HL-60/S4 treated with phorbol 12-myristate 13-acetate at 8.2 ng/mL for 4 days and 3 days (cell line): ENCODE results near the gene FAM151A.
"Not testable (repeated sequence)": the region's sequence is repeated elsewhere in the genome, so short reads cannot be mapped to it uniquely, and the experiment has no call there.

Experiments
- in situ Hi-C: fragments of 300-500 bp; cut with MboI; formaldehyde crosslinking; loops from 2 replicates; pipeline ENCODE4 v1.15.0; 2022; ENCODE audit warnings: low sequenced_read_pairs

Gene FAM151A

GRCh38 chr1:54636461-54637446 lies 13.4 kb upstream of the FAM151A start:
- in situ Hi-C loops = not testable (repeated sequence)

GRCh38 chr1:54635804-54636203 lies 12.5 kb upstream of the FAM151A start:
- in situ Hi-C loops = not testable (repeated sequence)

DNA sequence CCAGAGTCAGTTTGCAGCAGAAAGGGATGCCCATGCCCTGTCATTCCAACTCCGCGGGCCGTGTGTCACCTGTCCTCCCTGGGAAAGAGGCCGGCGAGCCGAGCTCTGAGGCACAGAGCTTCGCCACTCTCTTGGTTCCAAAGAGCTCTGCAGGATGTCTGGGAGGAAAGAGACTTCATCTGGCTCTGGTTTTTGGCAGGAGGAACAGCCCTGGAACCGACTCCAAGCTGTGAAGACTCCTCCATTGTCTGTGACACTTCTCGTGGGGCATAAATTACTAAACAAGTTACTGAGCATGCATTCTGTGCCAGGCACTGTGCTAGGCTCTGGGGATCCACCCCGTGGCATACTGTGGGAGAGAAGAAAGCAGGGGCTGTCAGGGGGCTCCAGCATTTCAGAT lies 3.9 kb upstream of the FAM151A start:
- in situ Hi-C loops = no loop called here

GRCh38 chr1:54624466-54625464 lies 1.4 kb upstream of the FAM151A start:
- in situ Hi-C loops = no loop called here

DNA sequence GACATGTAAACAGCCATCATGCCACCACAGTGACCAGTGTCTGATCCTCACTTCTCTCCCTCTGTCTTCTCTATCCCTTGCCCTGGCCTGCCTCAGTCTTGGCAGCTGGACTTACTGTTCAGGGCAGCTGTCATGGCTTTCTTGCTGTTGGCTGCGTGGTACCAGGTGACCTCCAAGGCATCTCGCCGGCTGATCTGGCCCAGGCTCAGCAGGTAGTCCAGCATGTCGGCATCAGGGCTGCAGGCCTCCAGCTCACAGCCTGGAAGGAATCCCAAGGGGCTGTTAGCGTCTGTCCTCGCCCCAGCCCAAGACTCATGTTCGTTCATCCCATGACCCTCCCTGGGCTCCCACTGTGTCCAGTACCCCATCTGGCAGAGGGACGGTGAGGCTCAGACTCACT lies 3.6 kb downstream of the FAM151A start:
- in situ Hi-C loops = no loop called here

DNA sequence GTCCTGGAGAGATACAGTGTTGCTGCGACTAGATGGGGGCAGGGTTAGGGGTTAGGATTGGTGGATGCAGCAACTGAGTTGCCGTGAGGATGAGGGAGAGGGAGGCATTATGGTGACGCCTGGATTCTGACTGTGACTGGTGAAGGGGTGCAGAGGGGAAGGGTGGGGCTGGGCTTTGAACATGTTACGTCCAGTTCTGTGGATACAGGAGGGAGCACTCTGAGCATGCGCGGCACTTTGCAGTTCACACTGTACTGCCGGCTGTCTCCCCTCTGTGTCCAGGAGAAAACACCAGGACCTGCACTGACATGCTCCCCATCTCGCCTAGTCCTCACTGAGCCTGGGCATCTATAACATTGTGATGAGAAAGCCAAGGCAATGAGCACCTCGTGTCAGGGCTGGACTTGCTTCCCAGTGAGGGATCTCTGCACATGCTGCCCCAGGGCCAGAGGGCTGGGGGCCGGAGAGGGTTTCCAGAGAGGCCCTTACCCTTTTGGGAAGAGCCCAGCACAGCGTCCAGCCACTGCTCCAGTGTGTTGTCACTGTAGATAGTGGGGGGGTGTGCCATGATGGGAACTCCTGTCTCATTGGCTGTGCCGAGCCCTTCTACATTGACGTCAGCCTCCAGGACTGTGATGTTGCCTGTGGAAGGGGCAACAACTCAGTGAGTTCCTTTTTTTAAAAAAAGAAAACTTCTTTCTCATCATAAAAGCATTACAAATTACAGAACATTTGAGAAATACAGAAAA lies 7.6 kb downstream of the FAM151A start:
- in situ Hi-C loops = no loop called here

- in situ Hi-C loops = no loop called here
Measured at GRCh38 chr1:54614563-54614962, 8.8 kb downstream of the FAM151A start.

GRCh38 chr1:54614024-54614423 lies 9.3 kb downstream of the FAM151A start:
- in situ Hi-C loops = no loop called here

DNA sequence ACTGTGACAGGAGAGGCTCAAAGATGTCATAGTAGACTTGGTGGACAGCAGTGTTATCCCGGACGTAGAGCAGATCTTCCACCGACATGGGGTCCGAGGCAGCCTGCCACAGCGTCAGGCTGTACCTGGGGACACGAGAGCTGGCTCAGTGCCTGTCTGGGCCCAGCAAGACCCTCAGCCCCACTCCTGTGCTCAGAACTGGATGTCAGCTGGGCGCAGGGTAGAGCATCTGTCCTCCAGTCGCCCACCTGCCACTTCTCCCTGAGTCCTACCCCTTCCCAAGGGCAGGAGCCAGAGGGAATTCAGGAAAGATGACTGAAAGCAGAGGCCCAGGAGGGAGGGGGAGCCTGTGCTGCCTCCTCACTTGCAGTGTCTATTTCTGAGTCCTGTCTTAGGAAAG lies 11.7 kb downstream of the FAM151A start:
- in situ Hi-C loops = no loop called here

GRCh38 chr1:54610601-54611580 lies 12.4 kb downstream of the FAM151A start:
- in situ Hi-C loops = no loop called here

DNA sequence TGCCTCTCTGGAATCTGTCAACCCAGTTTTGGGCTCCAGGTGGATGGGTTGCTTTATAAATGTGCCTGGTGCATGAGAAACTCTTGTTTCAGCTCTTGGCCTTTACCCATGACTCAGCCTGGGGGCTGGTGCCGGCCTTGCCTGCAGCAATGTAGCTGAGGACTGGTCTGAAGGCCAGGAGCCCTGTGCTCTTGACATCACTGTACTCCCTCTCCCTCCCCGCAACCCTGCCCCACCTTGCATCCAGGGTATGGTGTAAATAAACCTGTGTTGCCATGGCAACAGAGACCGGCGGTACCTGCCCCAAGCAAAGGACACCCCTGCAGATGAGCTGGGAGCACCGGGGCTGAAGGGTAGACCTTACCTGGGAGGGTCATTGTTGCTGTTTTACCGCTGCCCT lies 13.3 kb downstream of the FAM151A start:
- in situ Hi-C loops = no loop called here

DNA sequence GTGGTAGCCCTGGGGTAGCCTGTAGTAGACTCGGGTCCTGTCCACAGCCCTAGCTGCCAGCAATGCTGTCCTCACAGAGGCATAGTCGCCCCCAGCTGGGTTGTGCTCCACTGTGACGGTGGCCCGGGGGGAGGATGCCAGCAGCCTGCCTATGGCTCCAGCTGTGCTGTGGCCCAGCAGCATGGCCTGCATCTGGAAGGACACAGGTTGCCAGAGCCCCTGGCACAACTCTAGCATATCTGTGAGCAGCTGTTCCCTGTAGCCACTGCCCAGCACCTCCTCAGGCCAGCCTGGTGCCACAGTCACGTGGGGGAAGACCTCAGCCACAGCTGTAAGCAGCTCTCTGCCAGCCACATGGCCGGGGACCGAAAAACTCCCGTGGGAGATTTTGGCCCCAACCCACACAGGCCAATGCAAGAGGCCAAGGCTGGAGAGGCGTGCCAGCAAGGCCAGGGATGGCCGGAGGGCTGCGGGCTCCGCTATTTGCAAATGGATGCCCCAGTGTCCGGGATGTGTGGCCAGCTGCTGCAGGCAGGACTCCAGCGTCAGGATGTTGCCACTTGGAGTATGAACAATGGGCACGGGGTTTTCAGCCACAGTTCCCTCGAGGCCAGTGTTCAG lies 13.9 kb downstream of the FAM151A start:
- in situ Hi-C loops = no loop called here

DNA sequence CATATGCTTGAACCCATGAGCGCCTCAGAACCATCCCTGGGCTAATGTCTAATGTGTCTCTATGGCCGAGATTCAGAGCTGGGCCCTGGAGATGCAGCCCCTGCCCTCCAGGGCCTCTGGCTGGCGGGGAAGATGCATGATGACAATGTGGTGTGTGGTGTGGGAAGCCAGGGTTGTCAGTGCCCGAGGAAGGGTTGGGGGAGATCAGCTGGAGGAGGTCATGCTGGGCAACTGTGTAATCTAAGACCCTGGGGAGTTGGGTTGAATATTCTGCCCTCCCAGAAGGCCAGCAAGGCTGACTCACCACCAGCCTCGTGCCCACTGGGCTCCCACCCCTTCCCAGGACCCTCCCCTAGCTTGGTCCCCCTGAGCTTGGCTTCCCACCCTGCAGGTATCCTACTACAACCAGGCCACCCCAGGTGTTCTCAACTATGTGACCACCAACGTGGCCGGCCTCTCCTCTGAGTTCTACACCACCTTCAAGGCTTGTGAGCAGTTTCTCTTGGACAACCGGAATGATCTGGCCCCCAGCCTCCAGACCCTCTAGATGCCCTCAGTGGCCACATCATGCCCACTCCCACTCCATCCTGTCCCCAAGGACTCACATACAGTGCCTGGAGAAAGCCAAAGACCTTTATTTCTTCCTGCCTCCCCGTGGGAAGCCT lies 14.6 kb downstream of the FAM151A start:
- in situ Hi-C loops = no loop called here

DNA sequence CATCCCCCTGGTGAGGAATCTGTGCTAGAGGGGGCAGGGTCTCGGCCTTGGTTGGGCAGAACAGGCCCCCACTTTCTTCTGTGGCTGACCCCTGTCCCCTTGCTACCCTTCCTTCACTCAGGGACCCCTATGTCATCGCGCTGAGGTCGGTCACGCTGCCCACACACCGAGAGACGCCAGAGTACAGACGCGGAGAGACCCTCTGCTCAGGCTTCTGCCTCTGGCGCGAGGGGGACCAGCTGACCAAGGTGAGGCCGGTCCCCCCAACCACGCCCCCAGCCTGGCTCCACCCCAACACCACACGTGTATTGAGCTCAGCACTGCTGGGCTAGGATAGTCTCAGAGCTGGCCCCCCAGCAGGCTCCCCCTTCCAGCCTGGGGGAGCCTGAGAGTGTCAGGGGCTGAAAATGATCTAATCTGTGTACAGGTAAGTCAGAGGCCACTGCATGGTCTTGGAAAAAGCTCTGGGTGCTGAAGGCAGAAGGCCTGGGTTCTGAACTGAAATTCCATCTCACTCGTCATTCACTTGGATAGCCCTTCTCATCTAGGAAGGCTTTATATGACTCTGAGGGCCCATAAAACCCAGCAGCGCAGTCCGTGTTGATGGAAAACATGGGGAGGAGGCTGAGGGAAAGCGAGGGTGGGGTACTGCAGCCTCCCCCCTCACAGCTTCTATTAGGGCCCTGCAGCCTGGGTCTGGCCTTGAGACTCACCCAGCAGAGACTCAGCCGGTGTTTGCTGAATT lies 15.3 kb downstream of the FAM151A start:
- in situ Hi-C loops = no loop called here

GRCh38 chr1:54606990-54607325 lies 16.4 kb downstream of the FAM151A start:
- in situ Hi-C loops = no loop called here

GRCh38 chr1:54606096-54606989 lies 17.0 kb downstream of the FAM151A start:
- in situ Hi-C loops = no loop called here
